ENCODE measurements around the gene GPHN.

GRCh38 chr14:66649498-66649897, 141.6 kb downstream of the GPHN start:
- no peak for TF ChIP-seq POLR2A (IDR thresholded peaks at IDR 0.05; ENCODE audit: low read depth, low read length)
- 0 out of 2 replicates have a peak, but pooled peaks have one; percentile 22 for TF ChIP-seq POLR2AphosphoS5 (IDR thresholded peaks at IDR 0.05; ENCODE audit: low read depth, low read length)
- no peak for TF ChIP-seq TAF1 (IDR thresholded peaks at IDR 0.05; ENCODE audit: low read depth, low read length)
